Peyer's patch (tissue), 4 donors: Measurements from ENCODE around the gene MALL.
"Not testable (repeated sequence)": the region's sequence is repeated elsewhere in the genome, so short reads cannot be mapped to it uniquely, and the experiment has no call there.

ENCODE experiments used
- CTCF ChIP-seq, 6 experiments: fragments of 450-650 bp in 4 of 6; fragments of 200-600 bp in 2 of 6; sonication (generic) in 1 of 6; IDR thresholded peaks; one replicate each; pipeline ENCODE4 v1.5.1; 2017 to 2019; ENCODE audit warnings: antibody characterized with exemption in 6 of 6, mild to moderate bottlenecking in 3 of 6, moderate library complexity in 1 of 6
- POLR2A ChIP-seq, 2 donors: fragments of 450-650 bp; IDR thresholded peaks; one replicate each; pipeline ENCODE4 v1.5.1; 2017; ENCODE audit warnings: antibody characterized with exemption in 2 of 2, mild to moderate bottlenecking in 2 of 2, moderate library complexity in 2 of 2

- TF ChIP-seq CTCF, POLR2A (IDR thresholded peaks at IDR 0.05): not testable (repeated sequence)
These were observed 25.5 kb downstream of the MALL start for GRCh38 chr2:110090164-110090563.
